Left lung (tissue), 10 donors: ENCODE measurements around the gene TMIE. TPM values are rescaled to one million over a fixed set of nuclear protein-coding genes. Genes with fewer than 3 reads are reported as not detected.

Experiments used
- ATAC-seq: fragments of 200-7000 bp; cut with Tn5 transposase; one replicate; pipeline ENCODE4 v1.9.1; 2020; ENCODE audit warnings: moderate library complexity
- DNase-seq, 4 donors: peaks; one replicate each; pipeline ENCODE4 v3.0.0-alpha.2; 2013 to 2020
- H3K27ac ChIP-seq, 2 donors: fragments of 200-600 bp; sonication (generic) in 1 of 2; one replicate each; pipeline versions ENCODE4 v1.5.0 to v1.8.0; 2020 to 2021
- H3K27me3 ChIP-seq, 2 donors: fragments of 200-600 bp; sonication (generic) in 1 of 2; one replicate each; pipeline versions ENCODE4 v1.5.0 to v1.8.0; 2020 to 2021
- H3K36me3 ChIP-seq, 2 donors: fragments of 200-600 bp; sonication (generic) in 1 of 2; one replicate each; pipeline versions ENCODE4 v1.5.0 to v1.8.0; 2020 to 2021
- H3K4me1 ChIP-seq, 2 donors: fragments of 200-600 bp; one replicate each; pipeline ENCODE4 v1.8.0; 2021
- H3K4me3 ChIP-seq, 2 donors: fragments of 200-600 bp; sonication (generic) in 1 of 2; one replicate each; pipeline versions ENCODE4 v1.5.0 to v1.8.0; 2020 to 2021; ENCODE audit warnings: mild to moderate bottlenecking in 1 of 2
- H3K9me3 ChIP-seq, 2 donors: fragments of 200-600 bp; sonication (generic) in 1 of 2; one replicate each; pipeline versions ENCODE4 v1.5.0 to v1.8.0; 2020 to 2021
- CTCF ChIP-seq, 2 donors: fragments of 200-600 bp; sonication (generic) in 1 of 2; IDR thresholded peaks; one replicate each; pipeline versions ENCODE4 v1.5.0 to v1.8.0; 2021; ENCODE audit warnings: antibody characterized with exemption in 2 of 2
- intact Hi-C, 2 donors: fragments of 100-400 bp; cut with DNase I; formaldehyde crosslinking; loops; one replicate each; pipeline versions ENCODE4 v1.11.2 to v1.14.2; 2022
- polyA plus RNA-seq, 6 donors: library from polyadenylated mRNA; unstranded; fragments of 120-200 nt; gene quantifications; one replicate each; pipeline ENCODE4 v1.2.1, GENCODE V29; 2013; ENCODE audit not compliant: insufficient read length in 6 of 6
- total RNA-seq, 2 donors: library from RNA; stranded (reverse); fragmentation: NEBNext Ultra II Directional; extraction: Animal tissue kit (Norgen Biotek cat#: 25700); gene quantifications; one replicate each; pipeline ENCODE4 v1.2.1, GENCODE V29; 2021
- donor health status: DM: no; HTN: yes; CAD: no.
- donor health status: DM: no; HTN: no; CAD: no.

TMIE gene
- total and polyA plus RNA-seq, 8 donors: 0.23 to 0.82 (median 0.48) TPM; not detected in 1

GRCh38 chr3:46666453-46666845, 34.7 kb upstream of the TMIE start:
- H3K27ac ChIP-seq: no peak overlapping the region
- no peaks in the 10 kb centered on the region for H3K27me3 ChIP-seq
- H3K4me1 ChIP-seq: peaks cover 0 to 5% of the 10 kb centered on the region in 2 donors
- DNase-seq: peak in 2 of 4 donors; percentile 26 to 28
- H3K36me3 ChIP-seq: peaks cover 0 to 10% of the 10 kb centered on the region in 2 donors
- ATAC-seq: peak; percentile 5
- H3K4me3 ChIP-seq: no peak overlapping the region
- no peaks in the 10 kb centered on the region for H3K9me3 ChIP-seq
- TF ChIP-seq CTCF (IDR thresholded peaks at IDR 0.05): no peak
- intact Hi-C loops: no loop called here

GRCh38 chr3:46667061-46667621, 34.1 kb upstream of the TMIE start:
- intact Hi-C loops: no loop called here
- peak in 2 of 4 donors; percentile 17 to 49 for DNase-seq
- no peak for ATAC-seq

GRCh38 chr3:46667657-46668056, 33.5 kb upstream of the TMIE start:
- H3K27me3 ChIP-seq: no peaks in the 10 kb centered on the region
- H3K9me3 ChIP-seq: no peaks in the 10 kb centered on the region
- H3K36me3 ChIP-seq: peaks cover 0 to 16% of the 10 kb centered on the region in 2 donors
- intact Hi-C loops: no loop called here
- DNase-seq: peak in 2 of 4 donors; percentile 20 to 66
- H3K4me1 ChIP-seq: peaks cover 0 to 5% of the 10 kb centered on the region in 2 donors
- no peak overlapping the region for H3K4me3 ChIP-seq
- ATAC-seq: no peak
- no peak for TF ChIP-seq CTCF (IDR thresholded peaks at IDR 0.05)
- H3K27ac ChIP-seq: no peak overlapping the region

More at GRCh38 chr3:46667061-46667621, 34.1 kb upstream of the TMIE start:
- Histone ChIP-seq H3K9me3 (no peaks in the 10 kb centered on the region), H3K27ac (no peak overlapping the region), H3K4me1 (peaks cover 0 to 5% of the 10 kb centered on the region in 2 donors), H3K27me3 (no peaks in the 10 kb centered on the region), H3K4me3 (no peak overlapping the region), H3K36me3 (peaks cover 0 to 16% of the 10 kb centered on the region in 2 donors)
- TF ChIP-seq CTCF (IDR thresholded peaks at IDR 0.05): no peak

- TF ChIP-seq CTCF (IDR thresholded peaks at IDR 0.05): no peak
- ATAC-seq (no peak), DNase-seq (peak in 2 of 4 donors; percentile 31 to 69)
- Histone ChIP-seq H3K9me3 (no peaks in the 10 kb centered on the region), H3K4me3 (no peak overlapping the region), H3K4me1 (peaks cover 0 to 4% of the 10 kb centered on the region in 2 donors), H3K27me3 (no peaks in the 10 kb centered on the region), H3K36me3 (peaks cover 0 to 19% of the 10 kb centered on the region in 2 donors), H3K27ac (no peak overlapping the region)
- intact Hi-C loops: no loop called here
These were observed 33.1 kb upstream of the TMIE start for GRCh38 chr3:46668116-46668515.

GRCh38 chr3:46668591-46668990, 32.6 kb upstream of the TMIE start:
- Histone ChIP-seq H3K9me3 (no peaks in the 10 kb centered on the region), H3K36me3 (peaks cover 0 to 24% of the 10 kb centered on the region in 2 donors), H3K4me3 (no peak overlapping the region), H3K27ac (no peak overlapping the region), H3K27me3 (no peaks in the 10 kb centered on the region), H3K4me1 (no peaks in the 10 kb centered on the region)
- no peak for TF ChIP-seq CTCF (IDR thresholded peaks at IDR 0.05)
- DNase-seq (peak in 1 of 4 donors; percentile 44), ATAC-seq (no peak)
- intact Hi-C loops: no loop called here
